GM10266 (cell line): ENCODE measurements around the gene RAB40C.

ENCODE experiments used
- DNase-seq: peaks from one replicate; pipeline ENCODE4 v3.0.0; 2012; ENCODE audit errors: extremely low spot score
- TF ChIP-seq, protein P1 (sequence below): IDR thresholded peaks from 2 replicates; pipeline ENCODE4 v1.5.1; 2012; ENCODE audit warnings: mild to moderate bottlenecking, low read depth; ENCODE audit not compliant: control insufficient read depth, insufficient read depth; ENCODE audit errors: missing control alignments

The RAB40C gene

DNA sequence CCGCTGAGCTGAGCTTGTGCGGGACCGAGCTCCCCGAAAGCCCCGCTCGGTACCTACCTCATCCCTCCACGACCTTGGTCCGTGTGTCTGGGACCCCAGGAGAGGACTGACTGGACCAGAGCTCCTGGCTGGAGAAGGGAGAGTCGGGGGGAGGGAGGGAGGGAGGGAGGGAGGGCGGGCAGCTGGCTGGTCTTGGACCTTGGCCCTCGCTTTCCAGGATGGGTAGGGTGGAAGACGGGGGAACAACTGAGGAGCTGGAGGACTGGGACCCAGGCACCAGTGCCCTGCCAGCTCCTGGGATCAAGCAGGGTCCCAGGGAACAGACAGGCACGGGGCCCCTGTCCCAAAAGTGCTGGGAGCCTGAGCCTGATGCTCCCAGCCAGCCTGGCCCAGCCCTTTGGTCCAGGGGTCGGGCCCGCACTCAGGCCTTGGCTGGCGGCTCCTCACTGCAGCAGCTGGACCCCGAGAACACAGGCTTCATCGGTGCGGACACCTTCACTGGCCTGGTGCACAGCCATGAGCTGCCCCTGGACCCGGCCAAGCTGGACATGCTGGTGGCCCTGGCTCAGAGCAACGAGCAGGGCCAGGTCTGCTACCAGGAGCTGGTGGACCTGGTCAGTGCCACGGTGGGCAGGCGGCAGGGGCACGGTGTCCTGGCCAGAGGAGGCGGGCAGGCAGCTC, 86.2 kb downstream of the RAB40C start:
- no peak for DNase-seq
- TF ChIP-seq, protein P1, sequence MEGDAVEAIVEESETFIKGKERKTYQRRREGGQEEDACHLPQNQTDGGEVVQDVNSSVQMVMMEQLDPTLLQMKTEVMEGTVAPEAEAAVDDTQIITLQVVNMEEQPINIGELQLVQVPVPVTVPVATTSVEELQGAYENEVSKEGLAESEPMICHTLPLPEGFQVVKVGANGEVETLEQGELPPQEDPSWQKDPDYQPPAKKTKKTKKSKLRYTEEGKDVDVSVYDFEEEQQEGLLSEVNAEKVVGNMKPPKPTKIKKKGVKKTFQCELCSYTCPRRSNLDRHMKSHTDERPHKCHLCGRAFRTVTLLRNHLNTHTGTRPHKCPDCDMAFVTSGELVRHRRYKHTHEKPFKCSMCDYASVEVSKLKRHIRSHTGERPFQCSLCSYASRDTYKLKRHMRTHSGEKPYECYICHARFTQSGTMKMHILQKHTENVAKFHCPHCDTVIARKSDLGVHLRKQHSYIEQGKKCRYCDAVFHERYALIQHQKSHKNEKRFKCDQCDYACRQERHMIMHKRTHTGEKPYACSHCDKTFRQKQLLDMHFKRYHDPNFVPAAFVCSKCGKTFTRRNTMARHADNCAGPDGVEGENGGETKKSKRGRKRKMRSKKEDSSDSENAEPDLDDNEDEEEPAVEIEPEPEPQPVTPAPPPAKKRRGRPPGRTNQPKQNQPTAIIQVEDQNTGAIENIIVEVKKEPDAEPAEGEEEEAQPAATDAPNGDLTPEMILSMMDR = no peak

DNA sequence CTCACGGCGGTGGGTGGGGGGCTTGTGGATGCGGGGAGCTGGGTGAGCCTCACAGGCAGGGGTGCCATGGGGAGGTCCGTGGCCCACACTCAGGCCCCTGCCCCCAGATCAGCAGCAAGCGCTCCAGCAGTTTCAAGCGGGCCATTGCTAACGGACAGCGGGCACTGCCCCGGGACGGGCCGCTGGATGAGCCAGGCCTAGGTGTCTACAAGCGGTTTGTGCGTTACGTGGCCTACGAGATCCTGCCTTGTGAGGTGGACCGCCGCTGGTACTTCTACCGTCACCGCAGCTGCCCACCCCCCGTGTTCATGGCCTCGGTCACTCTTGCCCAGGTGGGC, 86.7 kb downstream of the RAB40C start:
- TF ChIP-seq, protein P1 = no peak
- no peak for DNase-seq

DNA sequence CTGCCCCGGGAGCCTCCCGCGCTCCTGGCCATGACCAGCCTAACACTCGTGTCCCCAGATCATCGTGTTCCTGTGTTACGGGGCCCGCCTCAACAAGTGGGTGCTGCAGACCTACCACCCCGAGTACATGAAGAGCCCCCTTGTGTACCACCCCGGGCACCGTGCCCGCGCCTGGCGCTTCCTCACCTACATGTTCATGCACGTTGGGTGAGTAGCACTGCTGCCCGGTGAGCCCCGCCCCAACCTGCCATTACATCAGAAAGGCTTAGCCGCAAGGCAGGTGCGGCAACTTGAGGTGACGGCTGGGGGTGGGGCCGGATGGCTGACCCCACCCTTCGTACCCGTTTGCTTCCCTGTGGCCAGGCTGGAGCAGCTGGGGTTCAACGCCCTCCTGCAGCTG, 87.0 kb downstream of the RAB40C start:
- TF ChIP-seq, protein P1 = no peak

DNA sequence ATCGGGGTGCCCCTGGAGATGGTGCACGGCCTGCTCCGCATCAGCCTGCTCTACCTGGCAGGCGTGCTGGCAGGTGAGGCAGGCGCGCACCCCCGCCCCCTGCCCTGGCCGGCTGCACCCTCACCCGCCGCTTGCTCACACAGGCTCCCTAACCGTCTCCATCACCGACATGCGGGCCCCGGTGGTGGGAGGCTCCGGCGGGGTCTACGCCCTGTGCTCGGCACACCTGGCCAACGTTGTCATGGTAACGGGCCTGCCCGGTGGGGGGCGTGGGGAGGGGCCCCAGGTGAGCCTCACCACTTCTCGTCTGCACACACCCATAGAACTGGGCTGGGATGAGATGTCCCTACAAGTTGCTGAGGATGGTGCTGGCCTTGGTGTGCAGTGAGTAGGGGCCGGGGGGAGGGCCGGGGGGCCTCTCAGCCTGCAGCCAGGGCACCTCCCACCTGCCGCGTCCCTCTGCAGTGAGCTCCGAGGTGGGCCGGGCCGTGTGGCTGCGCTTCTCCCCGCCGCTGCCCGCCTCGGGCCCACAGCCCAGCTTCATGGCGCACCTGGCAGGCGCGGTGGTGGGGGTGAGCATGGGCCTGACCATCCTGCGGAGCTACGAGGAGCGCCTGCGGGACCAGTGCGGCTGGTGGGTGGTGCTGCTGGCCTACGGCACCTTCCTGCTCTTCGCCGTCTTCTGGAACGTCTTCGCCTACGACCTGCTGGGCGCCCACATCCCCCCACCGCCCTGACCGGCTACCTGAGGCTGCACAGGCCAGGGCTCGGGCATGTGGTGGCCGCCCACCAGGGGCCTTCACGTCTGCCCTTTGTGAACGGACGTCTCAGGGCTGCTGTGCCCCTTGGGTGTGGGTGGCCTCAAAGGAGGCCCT, 87.7 kb downstream of the RAB40C start:
- no peak for DNase-seq
- TF ChIP-seq, protein P1 = no peak

More for the DNA sequence above, 87.0 kb downstream of the RAB40C start:
- DNase-seq = no peak

DNA sequence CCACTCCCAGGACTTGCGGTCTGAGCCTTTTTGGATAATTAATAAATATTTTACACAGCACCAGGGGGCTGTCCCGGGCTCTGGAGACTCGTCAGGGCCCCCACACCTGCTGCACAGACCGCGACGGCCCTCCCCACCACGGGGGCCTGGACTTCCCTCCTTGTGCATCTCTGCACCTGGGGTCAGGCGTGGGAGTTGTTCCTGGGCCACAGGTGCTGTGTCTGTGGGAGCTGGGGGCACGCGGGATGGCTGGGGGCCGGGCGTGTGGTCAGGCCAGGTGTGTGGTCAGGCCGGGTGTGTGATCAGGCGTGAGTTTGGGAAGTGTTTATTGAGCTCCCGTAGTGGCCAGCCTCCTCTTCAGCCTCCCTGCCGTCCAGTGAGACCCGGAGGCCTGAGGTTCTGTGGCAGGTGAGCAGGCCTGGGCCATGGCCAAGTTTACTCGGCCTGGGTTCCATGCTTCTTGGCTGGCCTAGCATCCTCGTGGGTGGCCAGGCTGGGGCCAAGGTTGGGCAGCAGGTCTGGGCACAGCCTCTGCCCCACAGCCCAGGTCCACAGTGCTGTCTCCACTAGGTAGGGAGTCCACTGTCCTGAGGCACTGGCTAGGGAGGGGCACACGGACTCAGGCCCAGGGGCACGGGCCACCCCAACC, 88.5 kb downstream of the RAB40C start:
- no peak for DNase-seq
- TF ChIP-seq, protein P1 = no peak
